Activated CD4-positive, alpha-beta T cell treated with anti-CD3 and anti-CD28 coated beads for 36 hours (primary cell): ENCODE data around the gene METTL21C. TPM values are rescaled to one million over a fixed set of nuclear protein-coding genes. Genes with fewer than 3 reads are reported as not detected.

Experiments used
- ATAC-seq: fragments of 200-7000 bp; cut with Tn5 transposase; one replicate; pipeline ENCODE4 v1.10.0; 2021; ENCODE audit warnings: mild to moderate bottlenecking, moderate library complexity
- CTCF ChIA-PET: fragments of 350-600 bp; sonication (Branson Sonifier 250); formaldehyde crosslinking; loops from one replicate; lab custom pipeline; 2021; ENCODE audit warnings: antibody characterized with exemption; lab: Charles Lee
- POLR2A ChIA-PET: fragments of 350-600 bp; sonication (Branson Sonifier 250); formaldehyde crosslinking; loops from one replicate; lab custom pipeline; 2021; ENCODE audit warnings: antibody characterized with exemption, inconsistent platforms; lab: Charles Lee
- DNase-seq: peaks from one replicate; pipeline ENCODE4 v3.0.0-alpha.2; 2020
- H3K27ac Mint-ChIP-seq: one replicate; pipeline ENCODE4 v1.8.0; 2021; ENCODE audit warnings: mixed read lengths
- H3K27me3 Mint-ChIP-seq: one replicate; pipeline ENCODE4 v1.8.0; 2021; ENCODE audit warnings: mixed read lengths
- H3K36me3 Mint-ChIP-seq: one replicate; pipeline ENCODE4 v1.8.0; 2021; ENCODE audit warnings: low read depth, mixed read lengths
- H3K4me1 Mint-ChIP-seq: one replicate; pipeline ENCODE4 v1.8.0; 2021; ENCODE audit warnings: mixed read lengths
- H3K4me3 Mint-ChIP-seq: one replicate; pipeline ENCODE4 v1.8.0; 2021; ENCODE audit warnings: mild to moderate bottlenecking, moderate library complexity, mixed read lengths
- H3K9me3 Mint-ChIP-seq: one replicate; pipeline ENCODE4 v1.8.0; 2021; ENCODE audit warnings: low read depth, mixed read lengths
- intact Hi-C, 2 experiments: fragments of 100-400 bp; cut with DNase I in 1 of 2; cut with micrococcal nuclease in 1 of 2; formaldehyde crosslinking; loops; one replicate each; pipeline versions ENCODE4 v1.14.2 to v1.15.1; 2022 to 2024; cut with DNase I, micrococcal nuclease
- total RNA-seq, 2 experiments: library from RNA; stranded (reverse); gene quantifications; one replicate each; pipeline ENCODE4 v1.2.3, GENCODE V29; 2021

The METTL21C gene
- total RNA-seq, 2 experiments from 2014 or later = not detected

DNA sequence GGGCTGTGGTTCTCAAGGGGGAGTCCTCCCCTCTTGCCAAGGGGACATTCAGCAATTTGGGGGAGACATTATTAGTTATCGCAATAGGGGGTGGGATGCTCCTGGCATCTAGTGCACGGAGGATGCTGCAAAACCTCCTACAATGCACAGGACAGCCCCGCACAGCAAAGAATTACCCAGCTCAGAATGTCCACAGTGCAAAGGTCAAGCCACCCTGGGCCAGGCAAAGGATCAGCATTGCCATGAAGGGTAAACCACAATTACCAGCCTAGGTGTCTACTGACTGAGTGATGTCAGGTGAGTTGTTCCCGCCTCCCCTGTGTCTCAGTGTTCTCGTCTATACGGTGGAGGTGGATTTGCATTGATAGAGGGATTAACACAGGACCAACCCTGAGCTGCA is 2.4 kb upstream of the METTL21C start:
- Mint-ChIP-seq H3K36me3 (no peaks in the 10 kb centered on the region), H3K4me3 (no peak overlapping the region), H3K27me3 (peaks cover 19% of the 10 kb centered on the region), H3K9me3 (peaks cover 4% of the 10 kb centered on the region), H3K27ac (no peak overlapping the region), H3K4me1 (no peaks in the 10 kb centered on the region)
- POLR2A ChIA-PET = no interaction called here
- intact Hi-C loops = no loop called here
- CTCF ChIA-PET = interaction anchor here (1.0 kb wide), 1 partner anchor 23 kb away, joined by 3 read pairs; no protein-coding TSS in a partner anchor
- ATAC-seq = no peak
- DNase-seq = no peak

- DNase-seq (no peak), ATAC-seq (no peak)
- Mint-ChIP-seq H3K36me3 (no peaks in the 10 kb centered on the region), H3K4me3 (no peak overlapping the region), H3K27me3 (peaks cover 21% of the 10 kb centered on the region), H3K9me3 (peaks cover 4% of the 10 kb centered on the region), H3K4me1 (no peaks in the 10 kb centered on the region), H3K27ac (no peak overlapping the region)
- POLR2A ChIA-PET = no interaction called here
- intact Hi-C loops = no loop called here
- CTCF ChIA-PET = interaction anchor here (0.6 to 1.0 kb wide), 2 partner anchors 12 to 23 kb away, joined by 3 to 4 read pairs; no protein-coding TSS in a partner anchor
These were observed 1.6 kb upstream of the METTL21C start for GRCh38 chr13:102696465-102696864.

- intact Hi-C loops = no loop called here
- no peaks in the 10 kb centered on the region for H3K4me1 Mint-ChIP-seq
- DNase-seq (no peak), ATAC-seq (no peak)
- peaks cover 4% of the 10 kb centered on the region for H3K9me3 Mint-ChIP-seq
- no peak overlapping the region for H3K27ac Mint-ChIP-seq
- peaks cover 27% of the 10 kb centered on the region for H3K27me3 Mint-ChIP-seq
- CTCF ChIA-PET = no interaction called here
- POLR2A ChIA-PET = interaction anchor here (0.6 kb wide), 1 partner anchor 314 kb away, joined by 3 read pairs; no protein-coding TSS in a partner anchor
- no peaks in the 10 kb centered on the region for H3K36me3 Mint-ChIP-seq
- H3K4me3 Mint-ChIP-seq = no peak overlapping the region
These were observed 1.1 kb downstream of the METTL21C start for GRCh38 chr13:102693776-102694175.

DNA sequence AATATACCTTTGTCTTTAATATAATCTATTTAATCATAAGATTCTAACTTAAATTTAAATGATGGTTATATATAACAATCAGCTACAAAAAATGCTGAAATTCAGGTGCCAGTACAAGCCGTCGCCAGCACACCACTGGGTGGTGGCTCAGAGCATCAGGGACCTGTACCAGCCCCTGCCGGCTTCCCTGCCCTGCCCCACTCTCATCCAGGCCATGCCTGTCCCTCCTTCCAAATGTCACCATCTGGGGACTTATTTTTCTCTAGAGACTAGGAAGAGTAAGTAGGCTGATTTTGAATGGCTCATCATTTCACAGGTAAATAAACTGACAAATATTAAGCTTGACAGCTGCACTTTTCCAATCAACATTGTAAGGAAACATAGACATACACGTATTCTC is 1.6 kb downstream of the METTL21C start:
- ATAC-seq (no peak), DNase-seq (no peak)
- ChIA-PET POLR2A (interaction anchor here (0.6 kb wide), 1 partner anchor 313 kb away, joined by 3 read pairs; no protein-coding TSS in a partner anchor), CTCF (no interaction called here)
- Mint-ChIP-seq H3K4me3 (no peak overlapping the region), H3K36me3 (no peaks in the 10 kb centered on the region), H3K4me1 (no peaks in the 10 kb centered on the region), H3K27me3 (peaks cover 23% of the 10 kb centered on the region), H3K9me3 (peaks cover under 1% of the 10 kb centered on the region), H3K27ac (no peak overlapping the region)
- intact Hi-C loops = no loop called here

DNA sequence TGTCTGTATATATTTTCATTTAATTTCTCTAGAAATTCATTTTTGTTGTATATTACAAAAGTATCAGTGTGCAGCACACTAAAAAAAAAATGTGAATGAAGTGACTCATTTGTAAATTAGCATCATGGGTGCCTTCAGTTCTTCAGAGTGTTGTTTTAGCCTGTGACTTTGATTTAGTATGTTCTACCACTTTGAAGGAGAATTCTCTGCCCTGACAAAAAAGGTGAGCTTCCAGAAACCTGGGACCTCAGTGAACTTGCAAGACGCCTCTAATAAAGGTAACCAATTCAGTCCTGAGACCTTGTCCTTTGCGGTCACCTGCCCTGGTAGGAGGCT is 2.4 kb downstream of the METTL21C start:
- Mint-ChIP-seq H3K27ac (no peak overlapping the region), H3K9me3 (no peaks in the 10 kb centered on the region), H3K4me3 (no peak overlapping the region), H3K36me3 (no peaks in the 10 kb centered on the region), H3K4me1 (no peaks in the 10 kb centered on the region), H3K27me3 (peaks cover 23% of the 10 kb centered on the region)
- intact Hi-C loops = no loop called here
- CTCF ChIA-PET = no interaction called here
- POLR2A ChIA-PET = no interaction called here
- DNase-seq (no peak), ATAC-seq (no peak)

DNA sequence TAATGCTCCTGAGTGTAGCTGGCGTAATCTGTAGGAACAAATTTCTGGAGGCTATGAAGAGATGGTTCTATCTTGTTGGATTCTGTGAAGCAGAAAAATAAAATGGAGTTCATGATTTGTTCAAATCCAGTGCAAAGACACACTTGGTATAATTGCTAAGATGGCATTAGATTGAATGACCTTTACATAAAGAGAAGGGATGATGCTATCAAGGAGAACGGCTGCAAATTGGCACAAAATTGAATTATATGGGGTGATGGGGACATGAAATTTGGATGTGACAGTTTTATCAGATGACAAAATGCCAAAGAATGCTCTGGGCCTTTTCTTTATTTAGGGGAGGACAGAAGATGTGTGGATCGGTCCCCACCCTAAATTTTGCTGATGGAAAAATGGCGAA is 4.0 kb downstream of the METTL21C start:
- intact Hi-C loops = no loop called here
- no peak for DNase-seq
- Mint-ChIP-seq H3K36me3 (no peaks in the 10 kb centered on the region), H3K4me3 (no peak overlapping the region), H3K4me1 (peaks cover 11% of the 10 kb centered on the region), H3K9me3 (no peaks in the 10 kb centered on the region), H3K27me3 (peaks cover 21% of the 10 kb centered on the region), H3K27ac (no peak overlapping the region)
- POLR2A ChIA-PET = no interaction called here
- ATAC-seq = no peak
- CTCF ChIA-PET = no interaction called here

- POLR2A ChIA-PET = no interaction called here
- no peak for ATAC-seq
- no peak overlapping the region for H3K4me3 Mint-ChIP-seq
These were observed 6.4 kb downstream of the METTL21C start for GRCh38 chr13:102688306-102688973.

GRCh38 chr13:102687520-102687919 is 7.3 kb downstream of the METTL21C start:
- ChIA-PET CTCF (interaction anchor here (1.0 kb wide), 1 partner anchor 182 kb away, joined by 3 read pairs; no protein-coding TSS in a partner anchor), POLR2A (no interaction called here)
- H3K4me1 Mint-ChIP-seq = peaks cover 17% of the 10 kb centered on the region
- H3K36me3 Mint-ChIP-seq = no peaks in the 10 kb centered on the region
- ATAC-seq = no peak
- no peaks in the 10 kb centered on the region for H3K9me3 Mint-ChIP-seq
- no peak for DNase-seq
- no peak overlapping the region for H3K27ac Mint-ChIP-seq
- intact Hi-C loops = no loop called here
- no peak overlapping the region for H3K4me3 Mint-ChIP-seq
- peaks cover 8% of the 10 kb centered on the region for H3K27me3 Mint-ChIP-seq

More at GRCh38 chr13:102688306-102688973, 6.4 kb downstream of the METTL21C start:
- no peaks in the 10 kb centered on the region for H3K36me3 Mint-ChIP-seq
- peaks cover 10% of the 10 kb centered on the region for H3K27me3 Mint-ChIP-seq
- intact Hi-C loops = no loop called here
- no peaks in the 10 kb centered on the region for H3K9me3 Mint-ChIP-seq
- CTCF ChIA-PET = interaction anchor here (1.4 kb wide), 1 partner anchor 48 kb away, joined by 3 read pairs; no protein-coding TSS in a partner anchor
- peaks cover 12% of the 10 kb centered on the region for H3K4me1 Mint-ChIP-seq
- no peak overlapping the region for H3K27ac Mint-ChIP-seq
- no peak for DNase-seq

DNA sequence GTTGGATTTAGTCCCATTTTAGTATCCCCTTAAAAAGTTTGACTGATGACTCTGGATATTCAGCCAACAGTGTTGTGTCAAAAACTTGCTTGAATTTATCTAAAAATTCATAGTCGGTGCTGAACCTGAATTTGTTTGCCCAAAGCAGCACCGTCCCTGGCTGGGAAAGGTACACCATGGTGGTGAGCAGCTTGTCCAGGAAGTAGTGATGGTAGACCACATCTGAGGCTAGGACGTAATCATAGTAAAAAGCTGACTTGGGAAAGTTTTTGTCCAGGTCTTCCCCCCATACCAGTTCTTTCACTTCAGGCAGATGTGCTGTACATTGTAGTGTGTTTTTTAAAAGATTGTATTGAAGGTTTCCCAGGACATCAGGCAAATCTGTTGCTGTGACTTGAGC is 8.8 kb downstream of the METTL21C start:
- no peak overlapping the region for H3K4me3 Mint-ChIP-seq
- H3K27me3 Mint-ChIP-seq = peaks cover 5% of the 10 kb centered on the region
- DNase-seq (no peak), ATAC-seq (peak; percentile 23)
- H3K27ac Mint-ChIP-seq = no peak overlapping the region
- no peaks in the 10 kb centered on the region for H3K36me3 Mint-ChIP-seq
- intact Hi-C loops = no loop called here
- CTCF ChIA-PET = interaction anchor here (0.6 to 0.8 kb wide), 2 partner anchors 9 to 36 kb away, joined by 3 read pairs; no protein-coding TSS in a partner anchor
- POLR2A ChIA-PET = no interaction called here
- no peaks in the 10 kb centered on the region for H3K9me3 Mint-ChIP-seq
- peaks cover 23% of the 10 kb centered on the region for H3K4me1 Mint-ChIP-seq

- CTCF ChIA-PET = no interaction called here
- Mint-ChIP-seq H3K4me3 (no peak overlapping the region), H3K27ac (no peak overlapping the region), H3K27me3 (no peaks in the 10 kb centered on the region), H3K4me1 (peaks cover 35% of the 10 kb centered on the region), H3K9me3 (no peaks in the 10 kb centered on the region), H3K36me3 (peaks cover 8% of the 10 kb centered on the region)
- intact Hi-C loops = loop anchor here in 1 of 2 experiments (5.0 kb wide), 1 partner anchor 89 kb away; the partner anchor contains the start of gene TEX30
- DNase-seq (no peak), ATAC-seq (no peak)
- POLR2A ChIA-PET = no interaction called here
These were observed 11.2 kb downstream of the METTL21C start for GRCh38 chr13:102683637-102684036.

DNA sequence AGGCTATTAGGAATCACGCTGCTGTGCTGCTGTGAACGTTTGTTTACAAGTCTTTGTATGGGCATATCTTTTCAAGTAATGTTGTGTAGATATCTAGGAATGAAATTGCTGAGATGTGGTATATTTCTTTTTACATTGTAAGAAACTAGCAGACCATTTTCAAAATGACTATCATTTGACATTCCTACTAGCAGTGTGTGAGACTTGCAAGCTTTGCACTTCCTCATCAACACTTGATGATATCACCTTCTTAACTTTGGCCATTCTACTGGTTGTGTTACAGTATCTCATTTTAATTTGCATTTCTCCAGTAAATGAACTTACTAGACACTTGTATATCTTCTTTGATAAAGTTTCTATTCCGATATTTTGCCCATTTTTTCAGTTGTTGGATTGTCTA is 12.1 kb downstream of the METTL21C start:
- DNase-seq = no peak
- Mint-ChIP-seq H3K4me1 (peaks cover 35% of the 10 kb centered on the region), H3K9me3 (no peaks in the 10 kb centered on the region), H3K27ac (no peak overlapping the region), H3K4me3 (no peak overlapping the region), H3K36me3 (peaks cover 10% of the 10 kb centered on the region), H3K27me3 (no peaks in the 10 kb centered on the region)
- intact Hi-C loops = loop anchor here in 1 of 2 experiments (5.0 kb wide), 1 partner anchor 90 kb away; the partner anchor contains the start of gene TEX30
- peak; percentile 43 for ATAC-seq
- POLR2A ChIA-PET = no interaction called here
- CTCF ChIA-PET = interaction anchor here (0.6 kb wide), 1 partner anchor 1047 kb away, joined by 3 read pairs; no protein-coding TSS in a partner anchor

DNA sequence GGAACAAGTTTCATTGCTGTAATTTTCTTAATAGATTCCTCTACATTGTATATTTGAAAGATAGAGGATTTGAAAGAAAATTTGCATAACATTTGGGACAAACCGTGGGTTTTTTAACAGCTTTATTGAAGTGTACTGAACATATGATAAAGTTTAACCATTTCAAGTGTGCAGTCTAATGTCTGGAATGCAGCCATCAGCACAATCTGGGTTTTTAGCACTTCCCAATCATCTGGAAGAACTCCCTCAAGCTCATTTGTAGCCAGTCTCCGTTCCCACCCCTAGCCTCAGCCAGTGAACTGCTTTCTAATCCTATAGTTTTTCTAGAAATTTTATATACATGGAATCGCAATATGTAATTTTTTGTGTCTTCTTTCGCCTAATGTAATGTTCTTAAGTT is 12.6 kb downstream of the METTL21C start:
- Mint-ChIP-seq H3K9me3 (no peaks in the 10 kb centered on the region), H3K27me3 (no peaks in the 10 kb centered on the region), H3K36me3 (peaks cover 14% of the 10 kb centered on the region), H3K4me3 (no peak overlapping the region), H3K27ac (no peak overlapping the region), H3K4me1 (peaks cover 35% of the 10 kb centered on the region)
- ChIA-PET CTCF (interaction anchor here (0.6 to 1.4 kb wide), 2 partner anchors 164 to 1048 kb away, joined by 3 read pairs; no protein-coding TSS in a partner anchor), POLR2A (no interaction called here)
- intact Hi-C loops = loop anchor here in 1 of 2 experiments (5.0 kb wide), 1 partner anchor 90 kb away; the partner anchor contains the start of gene TEX30
- ATAC-seq (no peak), DNase-seq (no peak)
